DND-41 (cell line): ENCODE results near the gene QSOX2.

Experiments
- ATAC-seq: fragments of 200-7000 bp; cut with Tn5 transposase; 3 replicates; pipeline ENCODE4 v1.9.1; 2021; ENCODE audit warnings: low read depth; ENCODE audit not compliant: insufficient read depth
- DNase-seq: peaks from one replicate; pipeline ENCODE4 v3.0.0-alpha.2; 2020
- H2AFZ ChIP-seq: 2 replicates; pipeline ENCODE4 v1.6.0; 2012; ENCODE audit warnings: low read depth, low read length
- H3K27ac ChIP-seq: 2 replicates; pipeline ENCODE4 v1.5.1; 2012; ENCODE audit warnings: low read length, inconsistent platforms
- H3K27me3 ChIP-seq: fragments of 200-600 bp; sonication (generic); 2 replicates; pipeline ENCODE4 v1.6.0; 2012; ENCODE audit warnings: low read length, mild to moderate bottlenecking, inconsistent platforms; ENCODE audit not compliant: insufficient read depth, poor library complexity
- H3K36me3 ChIP-seq: 2 replicates; pipeline ENCODE4 v1.5.1; 2012; ENCODE audit warnings: low read length, inconsistent platforms; ENCODE audit not compliant: insufficient read depth
- H3K4me1 ChIP-seq: 2 replicates; pipeline ENCODE4 v1.5.1; 2012; ENCODE audit warnings: mild to moderate bottlenecking, low read length; ENCODE audit not compliant: insufficient read depth
- H3K4me2 ChIP-seq: 2 replicates; pipeline ENCODE4 v1.6.0; 2012; ENCODE audit warnings: mild to moderate bottlenecking, moderate library complexity, low read length, inconsistent platforms; ENCODE audit not compliant: insufficient read depth
- H3K4me3 ChIP-seq, 2 experiments: fragments of 200-600 bp in 1 of 2; shearing (Covaris generic) in 1 of 2; 2 replicates each; pipeline ENCODE4 v1.5.1; 2012 to 2016; ENCODE audit warnings: inconsistent platforms in 2 of 2, low read length in 2 of 2, mild to moderate bottlenecking in 2 of 2, low read depth in 1 of 2, moderate library complexity in 1 of 2
- H3K79me2 ChIP-seq: 2 replicates; pipeline ENCODE4 v1.6.0; 2012; ENCODE audit warnings: low read length, inconsistent platforms; ENCODE audit not compliant: insufficient read depth
- H3K9ac ChIP-seq: 2 replicates; pipeline ENCODE4 v1.6.0; 2012; ENCODE audit warnings: low read depth, mild to moderate bottlenecking, inconsistent platforms, low read length, moderate library complexity
- H3K9me3 ChIP-seq: 2 replicates; pipeline ENCODE4 v1.5.1; 2012; ENCODE audit warnings: low read length, moderate library complexity, mild to moderate bottlenecking, inconsistent platforms; ENCODE audit not compliant: insufficient read depth, severe bottlenecking
- H4K20me1 ChIP-seq: 2 replicates; pipeline ENCODE4 v1.6.0; 2012; ENCODE audit warnings: low read length; ENCODE audit not compliant: insufficient read depth
- CTCF ChIP-seq: IDR thresholded peaks from 2 replicates; pipeline ENCODE4 v1.5.1; 2012; ENCODE audit warnings: borderline replicate concordance, low read length, moderate library complexity, mild to moderate bottlenecking; ENCODE audit not compliant: poor library complexity, severe bottlenecking; ENCODE audit errors: extremely low read depth
- EZH2 ChIP-seq: IDR thresholded peaks from 3 replicates; pipeline ENCODE4 v1.6.1; 2012; ENCODE audit warnings: borderline replicate concordance, low read depth, mild to moderate bottlenecking, moderate library complexity, low read length, inconsistent platforms; ENCODE audit not compliant: severe bottlenecking

QSOX2 gene

GRCh38 chr9:136276716-136277115 lies 31.1 kb upstream of the QSOX2 start:
- no peak for DNase-seq
- Histone ChIP-seq H3K9ac (no peak overlapping the region), H3K27ac (no peak overlapping the region), H3K9me3 (no peaks in the 10 kb centered on the region), H3K4me1 (no peaks in the 10 kb centered on the region), H2AFZ (no peak overlapping the region), H3K27me3 (peaks cover 3% of the 10 kb centered on the region), H3K36me3 (no peaks in the 10 kb centered on the region), H3K4me3 (no peak overlapping the region), H4K20me1 (peaks cover 3% of the 10 kb centered on the region; the same call in 1 of the 2 replicates), H3K4me2 (no peak overlapping the region), H3K79me2 (no peaks in the 10 kb centered on the region)
- TF ChIP-seq CTCF (no peak), EZH2 (no peak)
- no peak for ATAC-seq

GRCh38 chr9:136275655-136276429 lies 30.2 kb upstream of the QSOX2 start:
- H3K27me3 ChIP-seq: peaks cover 3% of the 10 kb centered on the region
- no peak overlapping the region for H2AFZ ChIP-seq
- TF ChIP-seq CTCF (no peak), EZH2 (no peak)
- no peaks in the 10 kb centered on the region for H3K36me3 ChIP-seq
- no peak overlapping the region for H3K9ac ChIP-seq
- no peak overlapping the region for H3K4me3 ChIP-seq
- no peak overlapping the region for H3K27ac ChIP-seq
- no peaks in the 10 kb centered on the region for H3K9me3 ChIP-seq
- ATAC-seq (no peak), DNase-seq (no peak)
- peaks cover 3% of the 10 kb centered on the region; the same call in 1 of the 2 replicates for H4K20me1 ChIP-seq
- no peak overlapping the region for H3K4me2 ChIP-seq
- H3K79me2 ChIP-seq: no peaks in the 10 kb centered on the region
- H3K4me1 ChIP-seq: no peaks in the 10 kb centered on the region

- Histone ChIP-seq H3K27me3 (peaks cover 3% of the 10 kb centered on the region), H2AFZ (no peak overlapping the region), H3K79me2 (no peaks in the 10 kb centered on the region), H3K9me3 (no peaks in the 10 kb centered on the region), H3K9ac (no peak overlapping the region), H3K36me3 (no peaks in the 10 kb centered on the region), H3K4me2 (no peak overlapping the region), H4K20me1 (peaks cover 3% of the 10 kb centered on the region; the same call in 1 of the 2 replicates), H3K4me3 (no peak overlapping the region), H3K27ac (no peak overlapping the region), H3K4me1 (no peaks in the 10 kb centered on the region)
- no peak for DNase-seq
- TF ChIP-seq EZH2 (no peak), CTCF (no peak)
- ATAC-seq: no peak
Observed at GRCh38 chr9:136274786-136275654, 29.4 kb upstream of the QSOX2 start.
